Keratinocyte (primary cell): ENCODE results near the gene FAM118B. TPM values are rescaled to one million over a fixed set of nuclear protein-coding genes. Genes with fewer than 3 reads are reported as not detected.

ENCODE experiments used
- DNase-seq: peaks from one replicate; pipeline ENCODE4 v3.0.0-alpha.2; 2011; ENCODE audit warnings: low read depth, missing footprints, low spot score
- FAIRE-seq: peaks from 2 replicates; lab custom pipeline; 2011; peaks lifted over from hg19 to GRCh38; lab: Jason Lieb, UNC
- H2AFZ ChIP-seq: 2 replicates; pipeline ENCODE4 v1.6.0; 2012; ENCODE audit warnings: low read length, control low read depth, inconsistent platforms; ENCODE audit not compliant: control insufficient read depth
- H3K27ac ChIP-seq: 2 replicates; pipeline ENCODE4 v1.5.1; 2011; ENCODE audit warnings: low read length; ENCODE audit not compliant: control insufficient read depth, insufficient read depth
- H3K27me3 ChIP-seq: 3 replicates; pipeline ENCODE4 v1.6.0; 2011; ENCODE audit warnings: low read length; ENCODE audit not compliant: control insufficient read depth, insufficient read depth; ENCODE audit errors: extremely low read depth
- H3K36me3 ChIP-seq, 2 experiments: 2 replicates in 1 of 2; 3 replicates in 1 of 2; pipeline ENCODE4 v1.5.1; 2011; ENCODE audit warnings: low read length in 2 of 2, mild to moderate bottlenecking in 1 of 2; ENCODE audit not compliant: control insufficient read depth in 2 of 2, insufficient read depth in 2 of 2; ENCODE audit errors: extremely low read depth in 1 of 2
- H3K4me1 ChIP-seq: 3 replicates; pipeline ENCODE4 v1.5.1; 2011; ENCODE audit warnings: low read length; ENCODE audit not compliant: control insufficient read depth, insufficient read depth; ENCODE audit errors: extremely low read depth
- H3K4me2 ChIP-seq: 3 replicates; pipeline ENCODE4 v1.6.0; 2011; ENCODE audit warnings: low read depth, low read length; ENCODE audit not compliant: control insufficient read depth, insufficient read depth; ENCODE audit errors: extremely low read depth
- H3K4me3 ChIP-seq, 3 experiments: fragments of 200-600 bp in 1 of 3; sonication (generic) in 1 of 3; 2 replicates in 2 of 3; 3 replicates in 1 of 3; pipeline ENCODE4 v1.5.1; 2011 to 2016; ENCODE audit warnings: low read length in 3 of 3, mild to moderate bottlenecking in 3 of 3, control low read depth in 2 of 3, inconsistent platforms in 1 of 3, low read depth in 1 of 3, mixed read lengths in 1 of 3, mixed run types in 1 of 3, moderate library complexity in 1 of 3; ENCODE audit not compliant: control insufficient read depth in 2 of 3, insufficient read depth in 2 of 3; ENCODE audit errors: extremely low read depth in 1 of 3
- H3K79me2 ChIP-seq: 2 replicates; pipeline ENCODE4 v1.6.0; 2012; ENCODE audit warnings: low read length; ENCODE audit not compliant: control insufficient read depth, insufficient read depth
- H3K9ac ChIP-seq: 3 replicates; pipeline ENCODE4 v1.6.0; 2011; ENCODE audit warnings: low read length; ENCODE audit not compliant: control insufficient read depth, insufficient read depth; ENCODE audit errors: extremely low read depth
- H3K9me1 ChIP-seq: 3 replicates; pipeline ENCODE4 v1.6.0; 2011; ENCODE audit warnings: low read length; ENCODE audit not compliant: control insufficient read depth, insufficient read depth; ENCODE audit errors: extremely low read depth
- H3K9me3 ChIP-seq: 2 replicates; pipeline ENCODE4 v1.5.1; 2012; ENCODE audit warnings: low read depth, low read length; ENCODE audit not compliant: control insufficient read depth
- H4K20me1 ChIP-seq: 3 replicates; pipeline ENCODE4 v1.6.0; 2011; ENCODE audit warnings: low read length; ENCODE audit not compliant: control insufficient read depth, insufficient read depth; ENCODE audit errors: extremely low read depth
- CTCF ChIP-seq, 3 experiments: IDR thresholded peaks in 1 of 3; conservative IDR thresholded peaks in 1 of 3; optimal IDR thresholded peaks in 1 of 3; 2 replicates in 2 of 3; 3 replicates in 1 of 3; pipeline versions ENCODE3 to v1.5.1; 2011; ENCODE audit warnings: low read length in 3 of 3, mild to moderate bottlenecking in 3 of 3, moderate library complexity in 2 of 3, control low read depth in 1 of 3, inconsistent platforms in 1 of 3; ENCODE audit not compliant: insufficient read depth in 2 of 3; ENCODE audit errors: extremely low read depth in 1 of 3
- EZH2 ChIP-seq: IDR thresholded peaks from one replicate; pipeline ENCODE4 v1.6.1; 2012; ENCODE audit warnings: inconsistent platforms, mild to moderate bottlenecking, low read length, moderate library complexity
- dilution Hi-C: fragments of 300-500 bp; cut with MboI; formaldehyde crosslinking; loops from one replicate; pipeline ENCODE4 v1.7.0; 2020; ENCODE audit warnings: low sequenced_read_pairs; ENCODE audit not compliant: extremely low pct_ligation_motif_present
- polyA plus RNA-seq, 5 experiments: library from polyadenylated mRNA; depleted of rRNA in 3 of 5; stranded (reverse) in 3 of 5; stranded (forward) in 1 of 5; unstranded in 1 of 5; fragments of >200 nt; gene quantifications; 1 replicate in 1 of 5; 2 replicates in 3 of 5; 3 replicates in 1 of 5; pipeline versions ENCODE4 v1.2.1 to v1.2.3, GENCODE V29; 2011 to 2012; ENCODE audit warnings: missing spikeins in 2 of 5, low read depth in 1 of 5, low replicate concordance in 1 of 5

FAM118B gene
- polyA plus RNA-seq, 1 donor (not counting 4 experiments of a cell fraction or from before 2014, with no cell fraction given) = 32.0 TPM

GRCh38 chr11:126282736-126283591 lies 71.4 kb downstream of the FAM118B start, which contains the start of gene TIRAP:
TSS of gene TIRAP (plus strand) at chr11:126283093. CDS start at chr11:126290895, 7,802 bp downstream.
- Histone ChIP-seq H3K79me2 (no peaks in the 10 kb centered on the region), H3K27ac (peak within 1 kb of the TSS; percentile 73), H3K9ac (peak within 1 kb of the TSS; percentile 80), H3K4me2 (peak within 1 kb of the TSS; percentile 98), H3K9me3 (no peaks in the 10 kb centered on the region), H3K9me1 (no peaks in the 10 kb centered on the region), H2AFZ (peak within 1 kb of the TSS; percentile 91), H4K20me1 (no peaks in the 10 kb centered on the region), H3K36me3 (no peaks in the 10 kb centered on the region), H3K4me1 (peaks cover 20% of the 10 kb centered on the region), H3K27me3 (no peaks in the 10 kb centered on the region), H3K4me3 (peak within 1 kb of the TSS; percentile 56 to 82 (median 74))
- FAIRE-seq = no peak
- no peak for TF ChIP-seq EZH2
- peak in 1 of 3 experiments; percentile 3 for TF ChIP-seq CTCF (optimal IDR thresholded peaks at IDR 0.05 in 1 of 3, IDR thresholded peaks at IDR 0.05 in 1 of 3, conservative IDR thresholded peaks at IDR 0.05 in 1 of 3; ENCODE audit: extremely low read depth in 1 of 3, insufficient read depth in 2 of 3, low read length in 3 of 3)
- dilution Hi-C loops = no loop called here
- DNase-seq = no peak

GRCh38 chr11:126284829-126285228 lies 73.2 kb downstream of the FAM118B start:
- H2AFZ ChIP-seq = no peak overlapping the region
- no peaks in the 10 kb centered on the region for H3K9me1 ChIP-seq
- no peak for TF ChIP-seq EZH2
- TF ChIP-seq CTCF (optimal IDR thresholded peaks at IDR 0.05 in 1 of 3, IDR thresholded peaks at IDR 0.05 in 1 of 3, conservative IDR thresholded peaks at IDR 0.05 in 1 of 3; ENCODE audit: extremely low read depth in 1 of 3, insufficient read depth in 2 of 3, low read length in 3 of 3) = no peak
- H3K4me1 ChIP-seq = peaks cover 20% of the 10 kb centered on the region
- H3K9me3 ChIP-seq = no peaks in the 10 kb centered on the region
- dilution Hi-C loops = no loop called here
- H3K9ac ChIP-seq = no peak overlapping the region
- no peaks in the 10 kb centered on the region for H4K20me1 ChIP-seq
- no peaks in the 10 kb centered on the region for H3K79me2 ChIP-seq
- peak overlapping the region; percentile 12 for H3K4me2 ChIP-seq
- no peak overlapping the region for H3K27ac ChIP-seq
- peaks cover 0 to 2% of the 10 kb centered on the region in 2 experiments for H3K36me3 ChIP-seq
- peak; percentile 79 for FAIRE-seq
- no peaks in the 10 kb centered on the region for H3K27me3 ChIP-seq
- DNase-seq = no peak
- no peak overlapping the region for H3K4me3 ChIP-seq
